Measurements from ENCODE around the gene EML1. TPM values are rescaled to one million over a fixed set of nuclear protein-coding genes. Genes with fewer than 3 reads are reported as not detected.

Gene EML1
- total and polyA plus RNA-seq, 2 donors from 2014 or later: 7.9 to 35.9 TPM

DNA sequence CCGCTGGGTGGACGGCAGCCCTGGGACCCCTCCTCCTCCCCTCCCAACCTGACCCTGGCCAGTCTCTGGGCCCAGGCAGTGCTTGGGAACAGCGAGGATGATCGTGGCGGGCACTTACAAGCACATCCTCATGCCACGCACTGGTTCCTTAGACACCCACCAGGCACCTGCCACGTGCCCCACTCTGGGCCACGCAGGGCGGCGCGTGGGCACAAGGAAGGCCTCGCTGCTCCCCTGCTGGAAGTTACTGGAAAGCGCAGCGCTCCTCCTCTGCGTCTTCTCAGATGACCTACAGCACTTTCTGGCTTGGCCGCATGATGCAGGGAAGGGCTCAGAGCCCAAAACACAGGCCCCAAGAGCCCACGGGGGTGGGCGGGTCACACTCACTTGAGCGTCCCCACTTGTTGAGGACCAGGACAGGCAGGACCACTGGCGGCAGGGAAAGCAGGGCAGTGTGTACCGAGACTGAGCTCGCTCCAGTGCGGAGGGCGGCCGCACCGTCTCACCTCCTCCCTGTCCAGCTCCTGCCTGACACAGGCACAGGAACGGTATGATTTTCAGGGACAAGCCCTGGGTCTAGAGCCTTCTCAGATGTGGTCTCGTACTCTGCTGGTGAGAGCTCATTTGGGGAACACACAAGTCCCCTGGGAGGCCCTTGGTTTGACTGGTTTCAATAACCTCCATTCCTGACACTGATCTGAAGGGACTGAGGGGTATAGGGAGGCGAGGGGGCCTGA is 143.7 kb downstream of the EML1 start:
- intact Hi-C loops (cut with DNase I): no loop called here
- Histone ChIP-seq H3K27me3 (ENCODE audit: control insufficient read depth, insufficient read depth, low read length) (no peaks in the 10 kb centered on the region), H3K36me3 (ENCODE audit: control insufficient read depth in 2 of 3, insufficient read depth in 3 of 3, low read length in 3 of 3) (peaks cover 0 to 8% (median 2%) of the 10 kb centered on the region in 3 donors), H3K4me1 (ENCODE audit: control insufficient read depth in 2 of 3, insufficient read depth in 2 of 3, low read depth in 1 of 3, low read length in 3 of 3) (no peaks in the 10 kb centered on the region), H3K27ac (ENCODE audit: low read depth in 2 of 2, low read length in 2 of 2) (no peak overlapping the region), H3K9me3 (ENCODE audit: control insufficient read depth in 2 of 3, insufficient read depth in 1 of 3, low read length in 3 of 3) (no peaks in the 10 kb centered on the region), H3K9ac (ENCODE audit: low read length in 3 of 3) (no peak overlapping the region), H3K4me3 (ENCODE audit: low read length in 3 of 3) (no peak overlapping the region)
- FAIRE-seq: no peak
- DNase-seq: no peak
- TF ChIP-seq, protein P1, sequence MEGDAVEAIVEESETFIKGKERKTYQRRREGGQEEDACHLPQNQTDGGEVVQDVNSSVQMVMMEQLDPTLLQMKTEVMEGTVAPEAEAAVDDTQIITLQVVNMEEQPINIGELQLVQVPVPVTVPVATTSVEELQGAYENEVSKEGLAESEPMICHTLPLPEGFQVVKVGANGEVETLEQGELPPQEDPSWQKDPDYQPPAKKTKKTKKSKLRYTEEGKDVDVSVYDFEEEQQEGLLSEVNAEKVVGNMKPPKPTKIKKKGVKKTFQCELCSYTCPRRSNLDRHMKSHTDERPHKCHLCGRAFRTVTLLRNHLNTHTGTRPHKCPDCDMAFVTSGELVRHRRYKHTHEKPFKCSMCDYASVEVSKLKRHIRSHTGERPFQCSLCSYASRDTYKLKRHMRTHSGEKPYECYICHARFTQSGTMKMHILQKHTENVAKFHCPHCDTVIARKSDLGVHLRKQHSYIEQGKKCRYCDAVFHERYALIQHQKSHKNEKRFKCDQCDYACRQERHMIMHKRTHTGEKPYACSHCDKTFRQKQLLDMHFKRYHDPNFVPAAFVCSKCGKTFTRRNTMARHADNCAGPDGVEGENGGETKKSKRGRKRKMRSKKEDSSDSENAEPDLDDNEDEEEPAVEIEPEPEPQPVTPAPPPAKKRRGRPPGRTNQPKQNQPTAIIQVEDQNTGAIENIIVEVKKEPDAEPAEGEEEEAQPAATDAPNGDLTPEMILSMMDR (IDR thresholded peaks at IDR 0.05; ENCODE audit: borderline replicate concordance, extremely low read depth, insufficient read depth): no peak

DNA sequence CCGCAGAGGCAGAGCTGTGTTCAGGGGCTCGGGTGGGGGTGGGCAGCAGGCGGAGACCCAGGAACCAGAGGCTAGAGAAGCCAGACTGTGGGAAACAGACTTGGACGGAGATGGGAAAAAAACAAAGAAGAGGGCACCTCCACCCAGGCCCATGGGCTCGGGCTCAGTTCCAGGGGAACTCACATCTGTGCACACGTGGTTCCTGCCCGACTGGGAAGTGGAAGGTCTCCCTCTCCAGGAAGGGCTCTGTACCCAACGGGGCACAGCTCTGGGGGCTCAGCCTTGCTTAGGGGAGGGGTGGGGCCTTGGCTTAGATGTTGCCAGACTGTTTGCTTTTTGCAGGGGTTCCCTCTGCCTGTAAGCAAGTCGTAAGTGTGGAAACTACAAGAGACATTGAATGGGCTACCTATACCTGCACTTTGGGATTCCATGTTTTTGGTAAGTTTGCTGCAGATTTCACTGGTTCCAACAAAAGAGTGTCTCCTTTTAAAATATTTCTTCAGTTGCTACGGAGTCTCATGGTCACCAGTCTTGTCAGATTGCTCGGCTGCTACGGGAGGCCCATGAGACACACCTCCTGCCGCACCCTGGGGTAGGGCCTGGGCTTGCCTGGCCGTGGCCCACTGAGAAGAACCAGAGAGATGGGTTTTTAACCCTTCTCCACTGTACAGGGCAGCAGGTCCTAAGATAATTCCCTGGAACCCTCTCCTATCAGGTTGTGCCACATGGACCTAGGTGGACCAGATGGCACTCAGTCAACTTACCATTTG is 144.4 kb downstream of the EML1 start:
- Histone ChIP-seq H3K4me1 (ENCODE audit: control insufficient read depth in 2 of 3, insufficient read depth in 2 of 3, low read depth in 1 of 3, low read length in 3 of 3) (no peaks in the 10 kb centered on the region), H3K9ac (ENCODE audit: low read length in 3 of 3) (no peak overlapping the region), H3K9me3 (ENCODE audit: control insufficient read depth in 2 of 3, insufficient read depth in 1 of 3, low read length in 3 of 3) (no peaks in the 10 kb centered on the region), H3K27me3 (ENCODE audit: control insufficient read depth, insufficient read depth, low read length) (no peaks in the 10 kb centered on the region), H3K4me3 (ENCODE audit: low read length in 3 of 3) (no peak overlapping the region), H3K36me3 (ENCODE audit: control insufficient read depth in 2 of 3, insufficient read depth in 3 of 3, low read length in 3 of 3) (peaks cover 0 to 8% (median 2%) of the 10 kb centered on the region in 3 donors), H3K27ac (ENCODE audit: low read depth in 2 of 2, low read length in 2 of 2) (no peak overlapping the region)
- intact Hi-C loops (cut with DNase I): no loop called here
- FAIRE-seq (no peak), DNase-seq (no peak)
- TF ChIP-seq, protein P1 (IDR thresholded peaks at IDR 0.05; ENCODE audit: borderline replicate concordance, extremely low read depth, insufficient read depth): no peak

DNA sequence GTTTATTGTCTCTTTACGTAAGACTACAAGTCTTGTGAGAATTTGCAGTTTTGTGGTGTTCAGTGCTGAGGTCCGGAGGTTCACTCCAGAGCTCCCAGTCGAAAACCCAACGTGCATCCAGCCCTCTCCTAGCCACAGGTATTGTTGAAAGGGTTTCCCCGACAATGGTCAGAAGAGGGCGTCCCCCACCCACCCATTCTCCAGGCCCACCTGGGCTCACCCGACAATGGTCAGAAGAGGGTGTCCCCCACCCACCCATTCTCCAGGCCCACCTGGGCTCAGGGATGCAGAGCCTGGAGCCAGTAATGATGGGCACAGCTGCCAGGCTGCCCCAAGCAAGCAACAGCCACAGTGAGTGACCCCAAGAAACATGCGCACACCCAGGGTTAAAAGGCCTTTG is 145.2 kb downstream of the EML1 start:
- TF ChIP-seq, protein P1 (IDR thresholded peaks at IDR 0.05; ENCODE audit: borderline replicate concordance, extremely low read depth, insufficient read depth): no peak
- Histone ChIP-seq H3K4me1 (ENCODE audit: control insufficient read depth in 2 of 3, insufficient read depth in 2 of 3, low read depth in 1 of 3, low read length in 3 of 3) (no peaks in the 10 kb centered on the region), H3K27me3 (ENCODE audit: control insufficient read depth, insufficient read depth, low read length) (no peaks in the 10 kb centered on the region), H3K9me3 (ENCODE audit: control insufficient read depth in 2 of 3, insufficient read depth in 1 of 3, low read length in 3 of 3) (no peaks in the 10 kb centered on the region), H3K9ac (ENCODE audit: low read length in 3 of 3) (no peak overlapping the region), H3K36me3 (ENCODE audit: control insufficient read depth in 2 of 3, insufficient read depth in 3 of 3, low read length in 3 of 3) (peaks cover 0 to 8% (median 2%) of the 10 kb centered on the region in 3 donors), H3K27ac (ENCODE audit: low read depth in 2 of 2, low read length in 2 of 2) (no peak overlapping the region), H3K4me3 (ENCODE audit: low read length in 3 of 3) (no peak overlapping the region)
- DNase-seq: no peak
- FAIRE-seq: no peak
- intact Hi-C loops (cut with DNase I): no loop called here
